ENCODE results near the gene PRXL2C. TPM values are rescaled to one million over a fixed set of nuclear protein-coding genes. Genes with fewer than 3 reads are reported as not detected.

PRXL2C gene
- total and polyA plus RNA-seq, 2 of the 8 experiments (the other 6 are each of a cell fraction or from before 2014, with no cell fraction given): 2.8 to 7.3 TPM

GRCh38 chr9:96680812-96681499, 25.8 kb upstream of the PRXL2C start:
- Histone ChIP-seq H3K14ac (ENCODE audit: insufficient read length) (no peak overlapping the region), H2BK12ac (ENCODE audit: low read depth, low read length) (no peak overlapping the region), H4K20me1 (replicated peaks in 1 of 2; ENCODE audit: control insufficient read depth in 1 of 2, insufficient read depth in 2 of 2, low read length in 2 of 2) (no peaks in the 10 kb centered on the region), H3K23ac (ENCODE audit: insufficient read length) (no peak overlapping the region), H2AK5ac (ENCODE audit: low read depth, low read length) (no peak overlapping the region), H3K9ac (replicated peaks in 1 of 4; ENCODE audit: extremely low read depth in 1 of 4, low read depth in 3 of 4, low read length in 3 of 4) (no peak overlapping the region), H3K79me1 (ENCODE audit: low read depth, low read length) (no peaks in the 10 kb centered on the region), H3K27ac (ENCODE audit: low read depth, low read length) (no peak overlapping the region), H3K36me3 (ENCODE audit: control insufficient read depth in 2 of 4, insufficient read depth in 4 of 4, low read length in 3 of 4) (no peaks in the 10 kb centered on the region), H2BK5ac (ENCODE audit: low read depth, low read length) (no peak overlapping the region), H2AFZ (ENCODE audit: low read length) (no peak overlapping the region), H4K8ac (ENCODE audit: extremely low read depth, insufficient read depth, low read length) (no peak overlapping the region), H2BK15ac (ENCODE audit: low read length) (no peak overlapping the region), H3K4me2 (ENCODE audit: insufficient read depth in 1 of 2, low read depth in 2 of 2, low read length in 2 of 2) (no peak overlapping the region), H3K23me2 (ENCODE audit: low read depth, low read length) (no peaks in the 10 kb centered on the region), H4K91ac (replicated peaks; ENCODE audit: insufficient read length, low read length) (no peak overlapping the region), H3K4me3 (ENCODE audit: extremely low read depth in 1 of 4, insufficient read depth in 2 of 4, low read depth in 3 of 4, low read length in 4 of 4) (no peak overlapping the region), H3K4me1 (replicated peaks in 1 of 4; ENCODE audit: control insufficient read depth in 3 of 4, insufficient read depth in 4 of 4, low read length in 3 of 4) (no peaks in the 10 kb centered on the region), H3K4ac (replicated peaks; ENCODE audit: insufficient read length, low read depth, low read length) (no peak overlapping the region), H3K9me3 (ENCODE audit: insufficient read depth in 2 of 2, low read depth in 1 of 2, low read length in 1 of 2) (no peaks in the 10 kb centered on the region), H4K5ac (ENCODE audit: insufficient read length, low read depth, low read length) (no peak overlapping the region), H3K27me3 (replicated peaks in 1 of 4; ENCODE audit: control insufficient read depth in 3 of 4, extremely low read depth in 1 of 4, insufficient read depth in 3 of 4, low read length in 3 of 4) (no peaks in the 10 kb centered on the region), H2BK20ac (ENCODE audit: low read length) (no peak overlapping the region), H3K56ac (replicated peaks; ENCODE audit: insufficient read length, low read depth, low read length) (no peak overlapping the region), H3K79me2 (ENCODE audit: control insufficient read depth in 1 of 2, insufficient read depth in 2 of 2, low read length in 2 of 2) (no peaks in the 10 kb centered on the region), H3K18ac (ENCODE audit: extremely low read depth, low read length) (no peak overlapping the region), H2BK120ac (replicated peaks; ENCODE audit: low read depth, low read length) (no peak overlapping the region)
- TF ChIP-seq SIX5 (IDR thresholded peaks at IDR 0.05; ENCODE audit: low read depth, low read length) (no peak), SP2 (IDR thresholded peaks at IDR 0.05; ENCODE audit: low read length) (no peak), CHD1 (IDR thresholded peaks at IDR 0.05; ENCODE audit: low read depth, low read length) (no peak), TAF1 (IDR thresholded peaks at IDR 0.05; ENCODE audit: low read depth, low read length) (no peak), RXRA (IDR thresholded peaks at IDR 0.05; ENCODE audit: insufficient read depth, low read depth, low read length) (no peak)
- ChIA-PET POLR2A (ENCODE audit: partially characterized antibody) (interaction anchor here (0.7 to 1.2 kb wide), 2 partner anchors 11 to 76 kb away, joined by 3 read pairs; no protein-coding TSS in a partner anchor), CTCF (ENCODE audit: partially characterized antibody) (interaction anchor here (1.3 to 3.8 kb wide), 2 partner anchors 9 to 14 kb away, joined by 5 to 12 read pairs; no protein-coding TSS in a partner anchor)
- FAIRE-seq (no peak), DNase-seq (ENCODE audit: low read depth in 1 of 2, low spot score in 2 of 2) (no peak)
- WGBS, 2 experiments (ENCODE audit: extremely low coverage in 1 of 2, insufficient coverage in 1 of 2, insufficient read length in 1 of 2, insufficient replicate concordance in 2 of 2, low coverage in 1 of 2, low lambda C conversion rate in 2 of 2, missing lambda C conversion rate in 1 of 2): 88% methylated on average over 4 of the region's 4 CpGs; no CpG with 5 or more reads in 1 of the 2 experiments
